ENCODE results near the gene KIAA1328.

GRCh38 chr18:37222354-37222998, 393.5 kb downstream of the KIAA1328 start:
- no peak for TF ChIP-seq POLR2AphosphoS5 (IDR thresholded peaks at IDR 0.05)
- no peak for TF ChIP-seq CTCF (IDR thresholded peaks at IDR 0.05)
